ENCODE data around the gene HDAC9. TPM values are rescaled to one million over a fixed set of nuclear protein-coding genes. Genes with fewer than 3 reads are reported as not detected.

HDAC9 gene
- total RNA-seq, 6 donors from 2014 or later, result 8.4 to 23.1 (median 10.4) TPM

- 50 to 63% methylated on average over 1 of the region's 1 CpG for WGBS, 2 donors
- no peaks in the 10 kb centered on the region for H3K4me1 ChIP-seq
- DNase-seq (no peak), ATAC-seq (ENCODE audit: low FRiP score in 2 of 2) (no peak)
- no peaks in the 10 kb centered on the region for H3K36me3 ChIP-seq
- H3K27ac ChIP-seq, result no peak overlapping the region
- TF ChIP-seq EP300 (IDR thresholded peaks at IDR 0.05) (no peak), POLR2A (IDR thresholded peaks at IDR 0.05) (no peak), CTCF (IDR thresholded peaks at IDR 0.05) (no peak), POLR2AphosphoS5 (IDR thresholded peaks at IDR 0.05) (no peak)
- no peaks in the 10 kb centered on the region for H3K27me3 ChIP-seq
- no peak overlapping the region for H3K4me3 ChIP-seq
- H3K9me3 ChIP-seq, result no peaks in the 10 kb centered on the region
Observed at GRCh38 chr7:18974803-18975202, 479.3 kb downstream of the HDAC9 start.

- Histone ChIP-seq H3K9me3 (no peaks in the 10 kb centered on the region), H3K4me1 (no peaks in the 10 kb centered on the region), H3K27ac (no peak overlapping the region), H3K27me3 (no peaks in the 10 kb centered on the region), H3K4me3 (no peak overlapping the region), H3K36me3 (no peaks in the 10 kb centered on the region)
- DNase-seq (no peak), ATAC-seq (ENCODE audit: low FRiP score in 2 of 2) (no peak)
- 68 to 71% methylated on average over 3 of the region's 3 CpGs for WGBS, 2 donors
- TF ChIP-seq EP300 (IDR thresholded peaks at IDR 0.05) (no peak), CTCF (IDR thresholded peaks at IDR 0.05) (no peak), POLR2A (IDR thresholded peaks at IDR 0.05) (no peak), POLR2AphosphoS5 (IDR thresholded peaks at IDR 0.05) (no peak)
Observed at GRCh38 chr7:18975276-18975675, 479.7 kb downstream of the HDAC9 start.

GRCh38 chr7:18975689-18976280, 480.2 kb downstream of the HDAC9 start:
- ATAC-seq (ENCODE audit: low FRiP score in 2 of 2), result no peak
- Histone ChIP-seq H3K4me1 (no peaks in the 10 kb centered on the region), H3K4me3 (no peak overlapping the region), H3K9me3 (no peaks in the 10 kb centered on the region), H3K36me3 (no peaks in the 10 kb centered on the region), H3K27me3 (no peaks in the 10 kb centered on the region), H3K27ac (no peak overlapping the region)
- TF ChIP-seq POLR2AphosphoS5 (IDR thresholded peaks at IDR 0.05) (no peak), POLR2A (IDR thresholded peaks at IDR 0.05) (no peak), CTCF (IDR thresholded peaks at IDR 0.05) (no peak), EP300 (IDR thresholded peaks at IDR 0.05) (no peak)
- no peak for DNase-seq
- 83 to 89% methylated on average over 9 of the region's 9 CpGs for WGBS, 2 donors

GRCh38 chr7:18976715-18977471, 481.3 kb downstream of the HDAC9 start:
- H3K27ac ChIP-seq, result no peak overlapping the region
- H3K36me3 ChIP-seq, result no peaks in the 10 kb centered on the region
- ATAC-seq (ENCODE audit: low FRiP score in 2 of 2), result no peak
- DNase-seq, result no peak
- TF ChIP-seq CTCF (IDR thresholded peaks at IDR 0.05) (no peak), POLR2A (IDR thresholded peaks at IDR 0.05) (no peak), POLR2AphosphoS5 (IDR thresholded peaks at IDR 0.05) (no peak), EP300 (IDR thresholded peaks at IDR 0.05) (no peak)
- WGBS, 2 donors, result 71 to 78% methylated on average over 6 of the region's 6 CpGs
- H3K27me3 ChIP-seq, result no peaks in the 10 kb centered on the region
- no peak overlapping the region for H3K4me3 ChIP-seq
- H3K4me1 ChIP-seq, result no peaks in the 10 kb centered on the region
- no peaks in the 10 kb centered on the region for H3K9me3 ChIP-seq
